T-cell (primary cell): Measurements from ENCODE around the gene CATSPERD. TPM values are rescaled to one million over a fixed set of nuclear protein-coding genes. Genes with fewer than 3 reads are reported as not detected.

Source experiments
- ATAC-seq, 4 experiments: fragments of 200-7000 bp in 3 of 4; fragments of 150-1000 bp in 1 of 4; cut with Tn5 transposase; replicated peaks in 1 of 4; 1 replicate in 3 of 4; 2 replicates in 1 of 4; pipeline ENCODE4 v1.10.0; 2021; ENCODE audit warnings: moderate library complexity in 3 of 4, mild to moderate bottlenecking in 2 of 4, moderate number of reproducible peaks in 1 of 4
- CTCF ChIA-PET, 2 donors: fragments of 300-600 bp; sonication (Branson Sonifier 250); formaldehyde crosslinking; loops; one replicate each; lab custom pipeline; 2022; ENCODE audit warnings: antibody characterized with exemption in 2 of 2; lab: Charles Lee
- POLR2A ChIA-PET, 2 donors: fragments of 300-600 bp; sonication (Branson Sonifier 250); formaldehyde crosslinking; loops; one replicate each; lab custom pipeline; 2022; ENCODE audit warnings: antibody characterized with exemption in 2 of 2; lab: Charles Lee
- DNase-seq, 35 experiments: peaks; one replicate each; pipeline versions ENCODE4 v3.0.0 to v3.0.0-alpha.2; 2013 to 2023
- H3K27ac ChIP-seq: one replicate; pipeline ENCODE4 v1.5.1; 2013; ENCODE audit warnings: low read length
- H3K27me3 ChIP-seq, 2 experiments: replicated peaks in 1 of 2; 1 replicate in 1 of 2; 2 replicates in 1 of 2; pipeline versions ENCODE4 v1.6.1 to v1.7.0; 2013; ENCODE audit warnings: low read length in 1 of 2, mixed read lengths in 1 of 2; ENCODE audit not compliant: control insufficient read depth in 2 of 2, insufficient read depth in 2 of 2; ENCODE audit errors: extremely low read depth in 1 of 2
- H3K36me3 ChIP-seq, 2 donors: 1 replicate in 1 of 2; 2 replicates in 1 of 2; pipeline versions ENCODE4 v1.6.1 to v1.7.0; 2013; ENCODE audit warnings: low read length in 1 of 2; ENCODE audit not compliant: control insufficient read depth in 2 of 2, insufficient read depth in 1 of 2; ENCODE audit errors: extremely low read depth in 1 of 2
- H3K4me1 ChIP-seq, 2 experiments: 1 replicate in 1 of 2; 2 replicates in 1 of 2; pipeline versions ENCODE4 v1.6.1 to v1.7.0; 2013; ENCODE audit warnings: low read length in 2 of 2, mixed read lengths in 1 of 2; ENCODE audit not compliant: insufficient read depth in 2 of 2, control insufficient read depth in 1 of 2; ENCODE audit errors: extremely low read depth in 1 of 2
- H3K4me3 ChIP-seq, 2 donors: 1 replicate in 1 of 2; 2 replicates in 1 of 2; pipeline versions ENCODE4 v1.5.1 to v1.7.0; 2013; ENCODE audit warnings: mild to moderate bottlenecking in 2 of 2, low read length in 1 of 2, moderate library complexity in 1 of 2; ENCODE audit not compliant: control insufficient read depth in 1 of 2; ENCODE audit errors: extremely low read depth in 1 of 2
- H3K9me3 ChIP-seq: 2 replicates; pipeline ENCODE4 v1.7.0; 2013
- H3K27ac Mint-ChIP-seq, 2 donors: one replicate each; pipeline ENCODE4 v1.8.0; 2020 to 2021; ENCODE audit warnings: mild to moderate bottlenecking in 2 of 2, mixed read lengths in 2 of 2
- H3K27me3 Mint-ChIP-seq, 2 donors: one replicate each; pipeline ENCODE4 v1.8.0; 2021 to 2022; ENCODE audit warnings: mixed read lengths in 2 of 2
- H3K36me3 Mint-ChIP-seq: one replicate; pipeline ENCODE4 v1.8.0; 2021; ENCODE audit warnings: mixed read lengths
- H3K4me1 Mint-ChIP-seq, 3 donors: one replicate each; pipeline ENCODE4 v1.8.0; 2020 to 2022; ENCODE audit warnings: mixed read lengths in 3 of 3, mild to moderate bottlenecking in 1 of 3
- H3K4me3 Mint-ChIP-seq, 3 donors: one replicate each; pipeline ENCODE4 v1.8.0; 2020 to 2022; ENCODE audit warnings: mild to moderate bottlenecking in 3 of 3, mixed read lengths in 3 of 3, moderate library complexity in 3 of 3
- H3K9me3 Mint-ChIP-seq, 3 donors: one replicate each; pipeline ENCODE4 v1.8.0; 2020 to 2022; ENCODE audit warnings: mixed read lengths in 3 of 3
- WGBS: methylation state at CpG from one replicate; pipeline ENCODE4 v1.1.5; 2013; ENCODE audit warnings: missing lambda C conversion rate; ENCODE audit not compliant: insufficient coverage; 5-methylcytosine and 5-hydroxymethylcytosine counted together
- total RNA-seq, 35 experiments: library from RNA in 6 of 35; stranded (reverse) in 6 of 35; fragments of 120-200 nt in 1 of 35; gene quantifications; one replicate each; pipeline versions ENCODE4 v1.2.1 to v1.2.4 and lab custom pipeline; 2013 to 2026

CATSPERD gene
- total RNA-seq, 5 donors from 2014 or later (not counting 1 experiment from before 2014, with no cell fraction given), result not detected

DNA sequence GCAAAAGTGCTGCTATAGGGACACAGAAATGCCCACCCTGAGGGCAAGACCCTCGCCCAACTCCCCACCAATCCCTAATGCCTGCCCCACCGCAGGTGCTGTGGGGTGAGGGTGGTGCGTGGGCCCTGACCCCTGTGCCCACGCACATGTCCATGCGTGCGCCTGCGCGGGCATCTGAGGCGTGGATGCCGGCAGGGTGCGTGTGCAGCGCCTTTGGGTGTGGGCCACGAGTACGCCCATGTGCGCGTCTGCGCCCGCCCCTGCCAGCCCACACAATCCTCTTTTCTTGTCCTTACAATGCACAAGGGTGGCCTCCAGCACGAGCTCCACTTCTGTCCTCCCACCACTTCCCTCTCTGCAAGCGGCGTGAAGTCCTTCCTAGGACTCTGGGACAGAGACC lies 104.7 kb downstream of the CATSPERD start:
- DNase-seq, result no peak

DNA sequence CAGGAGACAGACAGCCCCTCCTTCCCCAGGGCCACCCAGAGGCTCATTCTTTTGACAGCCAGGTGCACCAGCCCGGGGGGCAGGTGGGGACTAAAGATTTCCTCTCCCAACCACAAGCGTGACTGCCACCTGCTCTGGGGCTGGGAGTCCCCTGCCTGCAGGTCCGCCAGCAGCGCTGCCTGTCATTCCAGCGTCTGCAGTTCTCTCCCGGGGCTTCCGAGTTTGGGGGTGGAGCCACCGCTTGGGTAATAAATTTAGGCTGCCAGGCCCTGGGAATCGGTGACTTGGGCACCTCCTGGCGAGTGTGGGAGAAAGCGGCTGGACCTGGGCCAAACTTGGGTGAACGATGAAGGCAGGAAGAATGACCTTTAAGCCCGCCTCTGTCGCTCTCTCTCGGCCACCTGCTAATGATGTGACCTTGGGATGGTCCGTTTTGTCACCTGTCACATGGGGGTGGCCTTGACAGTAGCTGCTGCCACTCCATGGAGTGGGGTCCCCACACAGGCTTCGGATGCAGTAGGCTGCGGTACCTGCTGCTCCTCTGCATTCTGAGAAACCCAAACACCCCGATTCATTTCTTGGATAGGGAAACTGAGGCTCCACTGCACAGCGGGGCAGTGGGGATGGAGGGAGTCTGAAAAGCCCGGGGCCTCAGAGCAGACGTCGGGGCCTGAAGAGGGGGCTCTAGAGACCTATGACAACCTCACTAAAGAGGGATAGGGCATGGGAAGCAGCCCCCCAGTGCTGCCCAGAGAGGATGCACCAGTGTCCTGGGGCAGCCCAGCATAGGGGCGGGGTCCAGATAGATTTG lies 106.3 kb downstream of the CATSPERD start:
- Mint-ChIP-seq H3K27ac (peak overlapping the region; percentile 86 to 93), H3K4me1 (peaks cover 14 to 17% (median 17%) of the 10 kb centered on the region in 3 donors), H3K4me3 (peak overlapping the region; percentile 77 to 96 (median 79)), H3K27me3 (peaks cover 0 to 3% of the 10 kb centered on the region in 2 donors), H3K36me3 (no peaks in the 10 kb centered on the region), H3K9me3 (no peaks in the 10 kb centered on the region)
- ATAC-seq (no peak), DNase-seq (peak in 21 of 35 experiments; percentile 8 to 60 (median 21))
- H3K27ac ChIP-seq, result peak overlapping the region; percentile 10
- peaks cover 6 to 29% of the 10 kb centered on the region in 2 experiments for H3K4me1 ChIP-seq
- peaks cover 0 to 25% of the 10 kb centered on the region in 2 experiments for H3K27me3 ChIP-seq
- H3K36me3 ChIP-seq, result no peaks in the 10 kb centered on the region
- H3K4me3 ChIP-seq, result no peak overlapping the region
- 17% methylated on average over 21 of the region's 24 CpGs for WGBS
- POLR2A ChIA-PET, result no interaction called here
- CTCF ChIA-PET, result no interaction called here
- no peaks in the 10 kb centered on the region for H3K9me3 ChIP-seq

More for the DNA sequence above, 104.7 kb downstream of the CATSPERD start:
- Mint-ChIP-seq H3K4me1 (peaks cover 14 to 17% (median 17%) of the 10 kb centered on the region in 3 donors), H3K4me3 (no peak overlapping the region), H3K27ac (no peak overlapping the region), H3K9me3 (no peaks in the 10 kb centered on the region), H3K36me3 (no peaks in the 10 kb centered on the region), H3K27me3 (peaks cover 0 to 2% of the 10 kb centered on the region in 2 donors)
- ChIA-PET POLR2A (no interaction called here), CTCF (no interaction called here)
- no peaks in the 10 kb centered on the region for H3K36me3 ChIP-seq
- H3K27ac ChIP-seq, result no peak overlapping the region
- no peak for ATAC-seq
- peaks cover 0 to 20% of the 10 kb centered on the region in 2 experiments for H3K27me3 ChIP-seq
- H3K9me3 ChIP-seq, result no peaks in the 10 kb centered on the region
- 89% methylated on average over 12 of the region's 21 CpGs for WGBS
- H3K4me1 ChIP-seq, result peaks cover 6 to 29% of the 10 kb centered on the region in 2 experiments
- no peak overlapping the region for H3K4me3 ChIP-seq

DNA sequence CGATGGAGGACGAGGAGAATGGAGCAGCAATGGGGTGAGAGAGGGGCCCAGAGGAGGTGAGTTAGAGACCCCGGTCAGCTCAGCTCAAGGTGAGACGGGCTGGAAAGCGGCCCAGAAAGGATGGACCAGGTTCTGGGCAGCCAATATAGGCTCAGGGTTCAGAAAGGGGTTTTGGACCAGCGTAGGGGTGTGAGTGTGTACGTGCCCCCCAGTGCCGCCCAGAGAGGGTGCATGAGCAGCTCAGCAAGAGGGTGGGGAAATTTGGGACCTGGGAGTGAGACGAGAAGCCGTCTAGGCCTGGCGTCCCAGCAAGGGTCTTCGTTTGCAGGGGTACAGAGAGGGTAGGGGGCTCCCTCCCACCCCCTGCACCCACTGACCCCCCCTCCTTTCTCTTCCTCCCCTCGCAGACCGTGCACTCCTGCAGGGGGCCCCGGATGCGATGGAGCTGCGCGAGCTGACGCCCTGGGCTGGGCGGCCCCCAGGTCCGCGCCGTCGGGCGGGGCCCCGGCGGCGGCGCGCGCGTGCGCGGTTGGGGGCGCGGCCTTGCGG lies 107.0 kb downstream of the CATSPERD start:
- Mint-ChIP-seq H3K36me3 (no peaks in the 10 kb centered on the region), H3K27ac (peak overlapping the region; percentile 86 to 93), H3K4me1 (peaks cover 14 to 17% (median 17%) of the 10 kb centered on the region in 3 donors), H3K9me3 (no peaks in the 10 kb centered on the region), H3K27me3 (peaks cover 0 to 6% of the 10 kb centered on the region in 2 donors), H3K4me3 (peak overlapping the region; percentile 77 to 96 (median 79))
- ChIA-PET POLR2A (interaction anchor here in 1 of 2 donors (0.6 kb wide), 1 partner anchor 280 kb away, joined by 4 read pairs; no protein-coding TSS in a partner anchor), CTCF (interaction anchor here (1.0 to 1.9 kb wide), 3 partner anchors 21 to 23 kb away, joined by 4 to 17 read pairs (median 4); no protein-coding TSS in a partner anchor)
- Histone ChIP-seq H3K4me3 (peak overlapping the region; percentile 24 to 44), H3K9me3 (no peaks in the 10 kb centered on the region), H3K4me1 (peaks cover 6 to 29% of the 10 kb centered on the region in 2 experiments), H3K27ac (no peak overlapping the region), H3K36me3 (no peaks in the 10 kb centered on the region), H3K27me3 (peaks cover 0 to 28% of the 10 kb centered on the region in 2 experiments)
- 21% methylated on average over 30 of the region's 37 CpGs for WGBS
- ATAC-seq (peak in 1 of 4 experiments; percentile 0), DNase-seq (peak in 1 of 35 experiments; percentile 16)

DNA sequence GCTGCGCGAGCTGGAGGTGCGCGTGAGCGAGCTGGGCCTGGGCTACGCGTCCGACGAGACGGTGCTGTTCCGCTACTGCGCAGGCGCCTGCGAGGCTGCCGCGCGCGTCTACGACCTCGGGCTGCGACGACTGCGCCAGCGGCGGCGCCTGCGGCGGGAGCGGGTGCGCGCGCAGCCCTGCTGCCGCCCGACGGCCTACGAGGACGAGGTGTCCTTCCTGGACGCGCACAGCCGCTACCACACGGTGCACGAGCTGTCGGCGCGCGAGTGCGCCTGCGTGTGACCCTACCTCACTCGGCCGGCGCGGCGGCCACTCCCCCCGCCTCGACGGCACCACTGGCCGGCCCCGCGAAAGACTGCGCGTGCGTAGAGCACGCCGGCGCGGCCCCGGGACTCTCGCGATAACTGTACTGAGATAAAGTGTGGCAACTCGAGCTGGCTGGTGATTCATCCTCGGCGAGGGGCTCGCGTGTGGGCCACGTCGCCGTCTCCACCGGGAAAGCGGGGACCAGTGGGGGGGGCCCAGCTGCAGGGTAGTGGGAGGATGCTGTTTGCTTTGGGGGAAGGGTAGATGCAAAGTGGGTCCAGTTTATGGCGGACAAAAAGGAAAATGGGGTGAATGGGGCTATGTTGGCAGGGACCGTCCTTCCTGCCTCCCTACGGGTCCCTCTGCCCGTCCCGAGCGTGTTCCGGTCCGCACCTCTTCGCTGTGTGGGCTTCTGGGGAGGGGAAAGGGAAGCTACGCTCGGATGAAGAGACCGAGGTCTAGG lies 107.6 kb downstream of the CATSPERD start:
- H3K4me1 Mint-ChIP-seq, result peaks cover 14 to 17% (median 17%) of the 10 kb centered on the region in 3 donors
- H3K27me3 Mint-ChIP-seq, result peaks cover 0 to 9% of the 10 kb centered on the region in 2 donors
- peak overlapping the region; percentile 96 to 99 (median 96) for H3K4me3 Mint-ChIP-seq
- ChIA-PET POLR2A (interaction anchor here in 1 of 2 donors (0.6 kb wide), 1 partner anchor 281 kb away, joined by 4 read pairs; no protein-coding TSS in a partner anchor), CTCF (interaction anchor here (0.5 to 1.9 kb wide), 7 partner anchors 17 to 1158 kb away, joined by 3 to 17 read pairs (median 3); partner anchors contain the start of genes DUS3L (in 1 of the 2) and MYDGF (in 1 of the 2))
- Histone ChIP-seq H3K4me3 (peak overlapping the region; percentile 78 to 80), H3K36me3 (no peaks in the 10 kb centered on the region), H3K9me3 (no peaks in the 10 kb centered on the region), H3K27me3 (peaks cover 0 to 31% of the 10 kb centered on the region in 2 experiments), H3K4me1 (peaks cover 6 to 29% of the 10 kb centered on the region in 2 experiments), H3K27ac (peak overlapping the region; percentile 80)
- WGBS, result under 1% methylated on average over 87 of the region's 91 CpGs
- H3K36me3 Mint-ChIP-seq, result no peaks in the 10 kb centered on the region
- H3K9me3 Mint-ChIP-seq, result no peaks in the 10 kb centered on the region
- peak overlapping the region; percentile 93 to 100 for H3K27ac Mint-ChIP-seq
- ATAC-seq (peak; percentile 77 to 84 (median 82)), DNase-seq (peak; percentile 80 to 97 (median 88))

Other genes with a start within 250 kb of the CATSPERD start
- 1 to 10 TPM in 4 of 5 donors, under 1 TPM in 1; 0.66 to 2.7 (median 1.9) TPM for gene TINCR, start 152.7 kb upstream of the CATSPERD start, total RNA-seq
- 100 to 1,000 TPM; 222 to 253 (median 237) TPM for gene SAFB2, start 97.9 kb upstream of the CATSPERD start, total RNA-seq
- 100 to 1,000 TPM; 164 to 203 (median 195) TPM for gene SAFB, start 97.6 kb upstream of the CATSPERD start, total RNA-seq
- gene MICOS13, start 40.1 kb upstream of the CATSPERD start, total RNA-seq, result 10 to 100 TPM; 29.3 to 64.5 (median 57.0) TPM
- gene HSD11B1L, start 39.6 kb upstream of the CATSPERD start, total RNA-seq, result 1 to 10 TPM; 3.2 to 6.1 (median 4.4) TPM
- gene RPL36, start 30.3 kb upstream of the CATSPERD start, total RNA-seq, result 1,000 to 10,000 TPM; 1,208 to 1,613 (median 1,528) TPM
- 10 to 100 TPM; 70.0 to 83.9 (median 81.8) TPM for gene LONP1, start 491 bp upstream of the CATSPERD start, total RNA-seq
- 1 to 10 TPM; 4.7 to 6.0 (median 5.5) TPM for gene PRR22, start 64.1 kb downstream of the CATSPERD start, total RNA-seq
- 100 to 1,000 TPM in 2 of 5 donors, 10 to 100 TPM in 3; 69.9 to 153 (median 98.3) TPM for gene DUS3L, start 70.5 kb downstream of the CATSPERD start, total RNA-seq
- gene NRTN, start 84.4 kb downstream of the CATSPERD start, total RNA-seq, result 1 to 10 TPM in 2 of 5 donors, under 1 TPM in 1, not detected in 2; 0.59 to 2.0 (median 1.6) TPM
- under 1 TPM in 3 of 5 donors, not detected in 2; 0.15 to 0.79 (median 0.35) TPM for gene FUT6, start 119.1 kb downstream of the CATSPERD start, total RNA-seq
- gene FUT3, start 130.8 kb downstream of the CATSPERD start, total RNA-seq, result under 1 TPM in 4 of 5 donors, not detected in 1; 0.13 to 0.50 (median 0.18) TPM
- gene FUT5, start 149.9 kb downstream of the CATSPERD start, total RNA-seq, result 1 to 10 TPM in 2 of 5 donors, under 1 TPM in 3; 0.23 to 2.5 (median 0.67) TPM
- gene NDUFA11, start 183.2 kb downstream of the CATSPERD start, total RNA-seq, result 100 to 1,000 TPM; 106 to 198 (median 185) TPM
- gene VMAC, start 184.2 kb downstream of the CATSPERD start, total RNA-seq, result 10 to 100 TPM; 23.8 to 35.9 (median 30.9) TPM
- gene CAPS, start 193.6 kb downstream of the CATSPERD start, total RNA-seq, result 10 to 100 TPM; 43.3 to 74.8 (median 69.8) TPM